Ovary (tissue), 3 donors: ENCODE measurements around the gene IRF4.

Source experiments
- CTCF ChIP-seq, 3 donors: fragments of 450-650 bp in 2 of 3; fragments of 200-600 bp in 1 of 3; IDR thresholded peaks; one replicate each; pipeline versions ENCODE4 v1.5.1 to v1.8.0; 2016 to 2022; ENCODE audit warnings: antibody characterized with exemption in 3 of 3, mild to moderate bottlenecking in 1 of 3
- EP300 ChIP-seq: sonication (generic); formaldehyde crosslinking; IDR thresholded peaks from one replicate; pipeline ENCODE4 v1.6.1; 2017; ENCODE audit warnings: antibody characterized with exemption
- POLR2A ChIP-seq: fragments of 450-650 bp; IDR thresholded peaks from one replicate; pipeline ENCODE4 v1.6.1; 2017; ENCODE audit warnings: antibody characterized with exemption, mild to moderate bottlenecking, moderate library complexity
- donor health status: DM: no; HTN: no; CAD: no.

GRCh38 chr6:391559-392440, at the start of gene IRF4:
- TF ChIP-seq CTCF (IDR thresholded peaks at IDR 0.05): no peak
- no peak for TF ChIP-seq POLR2A
- no peak for TF ChIP-seq EP300
